Measurements from ENCODE around the gene LGALS14. TPM values are rescaled to one million over a fixed set of nuclear protein-coding genes. Genes with fewer than 3 reads are reported as not detected.

The LGALS14 gene, protein sequence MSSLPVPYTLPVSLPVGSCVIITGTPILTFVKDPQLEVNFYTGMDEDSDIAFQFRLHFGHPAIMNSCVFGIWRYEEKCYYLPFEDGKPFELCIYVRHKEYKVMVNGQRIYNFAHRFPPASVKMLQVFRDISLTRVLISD
- not detected for total RNA-seq

DNA sequence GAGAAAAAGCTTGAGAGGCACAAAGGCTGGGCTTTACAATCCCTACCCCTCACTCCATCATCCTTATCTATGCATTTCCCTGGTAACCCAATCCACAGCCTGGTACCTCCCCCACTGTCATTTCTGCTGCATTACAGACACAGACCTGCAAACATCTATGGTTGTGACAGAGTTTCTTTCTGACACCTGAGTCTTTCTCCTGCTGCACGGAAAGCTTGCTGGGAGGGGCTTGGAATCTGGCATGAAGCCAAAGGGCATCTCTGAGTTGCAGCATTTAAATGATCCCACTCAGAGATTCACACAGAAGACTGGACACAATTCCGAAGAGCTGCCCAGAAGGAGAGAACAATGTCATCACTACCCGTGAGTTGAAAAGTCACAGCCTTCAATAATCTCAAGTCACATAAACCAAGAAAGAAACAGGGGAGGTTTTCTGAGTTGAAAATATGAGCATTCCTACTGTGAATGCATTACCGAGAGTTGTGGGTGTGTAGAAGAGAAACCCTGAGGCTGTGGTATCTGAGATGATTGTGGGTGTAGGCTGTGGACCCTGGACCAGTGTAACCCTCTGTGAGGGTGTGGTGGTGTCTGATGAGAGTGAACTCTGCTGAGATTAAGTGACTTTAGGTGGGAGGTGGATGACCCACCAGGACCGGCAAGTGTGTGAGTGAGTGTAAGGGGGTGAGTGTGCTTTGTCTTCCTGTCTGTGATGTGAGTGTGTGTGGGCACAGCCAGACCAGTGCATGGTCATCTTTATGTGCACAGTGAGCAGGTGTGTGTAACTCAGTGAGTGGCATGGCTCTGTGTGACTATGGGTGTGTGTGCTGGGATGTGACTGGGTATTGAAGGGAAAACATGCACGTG, at the start of gene LGALS14:
Gene LGALS14 (plus strand): TSS at position 301 of the 864 bp plus-strand sequence. CDS start 48 bp downstream, at position 349.

DNA sequence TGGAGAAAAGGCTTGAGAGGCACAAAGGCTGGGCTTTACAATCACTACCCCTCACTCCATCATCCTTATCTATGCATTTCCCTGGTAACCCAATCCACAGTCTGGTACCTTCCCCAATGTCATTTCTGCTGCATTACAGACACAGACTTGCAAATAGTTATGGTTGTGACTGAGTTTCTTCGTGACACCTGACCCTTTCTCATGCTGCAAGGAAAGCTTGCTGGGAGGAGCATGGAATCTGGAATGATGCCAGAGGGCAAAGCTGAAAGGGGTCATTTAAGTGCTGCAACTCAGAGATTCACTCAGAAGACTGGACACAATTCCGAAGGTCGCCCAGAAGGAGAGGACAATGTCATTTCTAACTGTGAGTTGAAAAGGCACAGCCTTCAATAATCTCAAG, 48.7 kb upstream of the LGALS14 start, which contains the start of gene LGALS16:
Gene LGALS16 (plus strand): TSS at position 301 of the 400 bp plus-strand sequence. CDS start 49 bp downstream, at position 350.

DNA sequence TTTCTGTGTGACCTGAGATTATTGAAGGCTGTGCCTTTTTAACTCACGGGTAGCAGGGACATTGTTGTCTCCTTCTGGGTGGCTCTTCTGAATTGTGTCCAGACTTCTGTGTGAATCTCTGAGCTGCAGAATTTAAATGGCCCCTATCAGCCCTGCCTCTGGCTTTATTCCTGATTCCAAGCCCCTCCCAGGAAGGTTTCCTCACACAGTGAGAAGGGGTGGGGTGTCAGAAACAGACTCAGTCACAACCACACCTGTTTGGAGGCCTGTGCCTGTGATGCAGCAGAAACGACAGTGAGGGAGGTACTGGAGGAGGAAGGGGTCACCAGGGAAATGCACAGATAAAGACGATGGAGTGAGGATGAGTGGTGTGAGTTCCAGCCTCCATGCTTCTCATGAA, 33.6 kb downstream of the LGALS14 start, which contains the start of gene CLC:
Gene CLC (minus strand): TSS at position 139 of the 400 bp plus-strand sequence. CDS start 77 bp downstream, at position 62.

Small RNA genes lying within 50 kb of the gene (small RNA-seq; reads per million reads assigned to genes)
- gene RPS29P27 (ENCODE audit: low replicate concordance), result not detected

Other genes with a start within 250 kb of the LGALS14 start
- gene TIMM50, start 223.6 kb upstream of the LGALS14 start, total RNA-seq, result 41.6 TPM
- 23.2 TPM for gene DLL3, start 205.5 kb upstream of the LGALS14 start, total RNA-seq
- gene SELENOV, start 189.3 kb upstream of the LGALS14 start, total RNA-seq, result not detected
- 15.3 TPM for gene EID2B, start 171.6 kb upstream of the LGALS14 start, total RNA-seq
- 16.9 TPM for gene EID2, start 164.3 kb upstream of the LGALS14 start, total RNA-seq
- not detected for gene LGALS13, start 102.0 kb upstream of the LGALS14 start, total RNA-seq
- gene LGALS16, start 48.6 kb upstream of the LGALS14 start, total RNA-seq, result not detected
- not detected for gene CLC, start 33.5 kb downstream of the LGALS14 start, total RNA-seq
- gene LEUTX, start 74.4 kb downstream of the LGALS14 start, total RNA-seq, result not detected
- gene DYRK1B, start 129.7 kb downstream of the LGALS14 start, total RNA-seq, result 30.4 TPM
- 121 TPM for gene FBL, start 141.9 kb downstream of the LGALS14 start, total RNA-seq
- gene FCGBP, start 230.2 kb downstream of the LGALS14 start, total RNA-seq, result 5.0 TPM